Lower leg skin (tissue), 3 donors: ENCODE data around the gene AZGP1.

Experiments used
- CTCF ChIP-seq, 3 donors: fragments of 450-650 bp; IDR thresholded peaks; one replicate each; pipeline ENCODE4 v1.5.1; 2016; ENCODE audit warnings: antibody characterized with exemption in 3 of 3, mild to moderate bottlenecking in 3 of 3, moderate library complexity in 2 of 3
- POLR2A ChIP-seq, 2 donors: fragments of 450-650 bp; IDR thresholded peaks; one replicate each; pipeline ENCODE4 v1.6.1; 2016 to 2017; ENCODE audit warnings: antibody characterized with exemption in 2 of 2, mild to moderate bottlenecking in 1 of 2, moderate library complexity in 1 of 2

DNA sequence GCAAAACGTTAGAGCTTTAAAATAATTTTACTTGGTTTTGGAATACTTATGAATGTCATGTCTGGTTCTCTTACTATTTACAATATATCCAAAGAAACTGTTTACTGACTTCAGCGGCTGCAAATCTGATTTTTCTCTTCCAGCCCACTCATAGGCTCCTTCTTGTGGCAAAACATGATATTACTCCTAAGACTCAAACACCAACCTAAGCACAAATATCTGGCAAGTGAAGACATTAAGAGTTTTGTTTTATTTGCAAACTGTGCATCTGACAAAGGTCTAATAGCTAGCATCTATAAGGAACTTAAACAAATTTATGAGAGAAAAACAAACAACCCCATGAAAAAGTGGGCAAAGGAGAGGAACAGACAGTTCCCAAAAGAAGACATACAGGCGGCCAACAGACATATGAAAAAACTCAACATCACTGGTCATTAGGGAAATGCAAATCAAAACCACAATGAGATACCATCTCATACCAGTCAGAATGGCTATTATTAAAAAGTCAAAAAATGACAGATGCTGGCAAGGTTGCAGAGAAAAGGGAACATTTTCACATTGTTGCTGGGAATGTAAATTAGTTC, 26.1 kb downstream of the AZGP1 start:
- TF ChIP-seq CTCF (IDR thresholded peaks at IDR 0.05): no peak
- TF ChIP-seq POLR2A (IDR thresholded peaks at IDR 0.05): no peak
